Measurements from ENCODE around the gene MROH7. TPM values are rescaled to one million over a fixed set of nuclear protein-coding genes. Genes with fewer than 3 reads are reported as not detected.

The MROH7 gene
- total RNA-seq, 1 experiment from 2014 or later = 0.13 TPM

- peaks cover 14% of the 10 kb centered on the region for H3K4me1 Mint-ChIP-seq
- TF ChIP-seq CDX4 (CRISPR knock-in tag; IDR thresholded peaks at IDR 0.05; ENCODE audit: borderline replicate concordance) (no peak), MXD4 (CRISPR knock-in tag; IDR thresholded peaks at IDR 0.05; ENCODE audit: borderline replicate concordance) (no peak), SMAD4 (CRISPR knock-in tag; IDR thresholded peaks at IDR 0.05) (no peak), GABPB1 (CRISPR knock-in tag; IDR thresholded peaks at IDR 0.05) (no peak), HMGA2 (CRISPR knock-in tag; IDR thresholded peaks at IDR 0.05) (no peak), FOXP4 (CRISPR knock-in tag; IDR thresholded peaks at IDR 0.05) (no peak), ZNF317 (CRISPR knock-in tag; IDR thresholded peaks at IDR 0.05; ENCODE audit: borderline replicate concordance, low read depth) (no peak), RORB (CRISPR knock-in tag; IDR thresholded peaks at IDR 0.05) (no peak), ZNF512 (CRISPR knock-in tag; IDR thresholded peaks at IDR 0.05; ENCODE audit: borderline replicate concordance) (no peak), ZNF219 (CRISPR knock-in tag; IDR thresholded peaks at IDR 0.05; ENCODE audit: borderline replicate concordance) (no peak), FOXK1 (CRISPR knock-in tag; IDR thresholded peaks at IDR 0.05) (no peak), ZNF138 (CRISPR knock-in tag; conservative IDR thresholded peaks at IDR 0.05) (no peak), ZNF425 (CRISPR knock-in tag; conservative IDR thresholded peaks at IDR 0.05) (no peak), ESRRA (CRISPR knock-in tag; IDR thresholded peaks at IDR 0.05; ENCODE audit: borderline replicate concordance) (no peak), AR (CRISPR knock-in tag; IDR thresholded peaks at IDR 0.05) (no peak), MAX (CRISPR knock-in tag; IDR thresholded peaks at IDR 0.05) (no peak)
- no peaks in the 10 kb centered on the region for H3K9me3 Mint-ChIP-seq
- no peaks in the 10 kb centered on the region for H3K36me3 Mint-ChIP-seq
- no peaks in the 10 kb centered on the region for H3K27me3 Mint-ChIP-seq (ENCODE audit: low read depth)
- ChIA-PET CTCF (no interaction called here), POLR2A (no interaction called here)
- no peak overlapping the region for H3K4me3 Mint-ChIP-seq
- no peak for ATAC-seq
- no peak overlapping the region; the same call in 1 of the 2 replicates for H3K27ac Mint-ChIP-seq
- DNase-seq (ENCODE audit: low spot score) = no peak
Observed at GRCh38 chr1:54600947-54601721, 40.5 kb upstream of the MROH7 start.

Data from WTC11 (cell line).